ENCODE measurements around the gene QRFP.

- TF ChIP-seq CTCF (conservative IDR thresholded peaks at IDR 0.05 in 1 of 2, IDR thresholded peaks at IDR 0.05 in 1 of 2; ENCODE audit: low read depth in 1 of 2, low read length in 2 of 2) (no peak), EZH2 (IDR thresholded peaks at IDR 0.05; ENCODE audit: low read length, missing control alignments) (no peak)
These were observed 9.5 kb upstream of the QRFP start for GRCh38 chr9:130905902-130906734.

Measured in fibroblast of lung (primary cell).